Colonic mucosa (tissue), 4 donors: ENCODE data around the gene DLX2. TPM values are rescaled to one million over a fixed set of nuclear protein-coding genes. Genes with fewer than 3 reads are reported as not detected.
A peak's percentile ranks its signal among the peaks of the same experiment; 100 is the strongest.

Source experiments
- DNase-seq: peaks from one replicate; pipeline ENCODE4 v3.0.0-alpha.2; 2020
- H3K27ac ChIP-seq: fragments of 200-600 bp; one replicate; pipeline ENCODE4 v1.8.0; 2021
- H3K27me3 ChIP-seq: fragments of 200-600 bp; one replicate; pipeline ENCODE4 v1.8.0; 2021
- H3K36me3 ChIP-seq: fragments of 200-600 bp; one replicate; pipeline ENCODE4 v1.8.0; 2021
- H3K4me1 ChIP-seq: fragments of 200-600 bp; one replicate; pipeline ENCODE4 v1.8.0; 2021; ENCODE audit warnings: mild to moderate bottlenecking
- H3K4me3 ChIP-seq: fragments of 200-600 bp; one replicate; pipeline ENCODE4 v1.8.0; 2021
- H3K9ac ChIP-seq, 2 donors: one replicate each; pipeline ENCODE4 v1.7.0; 2013; ENCODE audit warnings: control low read depth in 2 of 2, low read depth in 2 of 2, low read length in 2 of 2
- H3K9me3 ChIP-seq: fragments of 200-600 bp; one replicate; pipeline ENCODE4 v1.8.0; 2021
- intact Hi-C: fragments of 100-400 bp; cut with DNase I; formaldehyde crosslinking; loops from one replicate; pipeline ENCODE4 v1.14.1; 2022
- total RNA-seq, 2 donors: library from RNA; stranded (reverse); fragmentation: NEBNext Ultra II Directional in 1 of 2; extraction: Animal tissue kit (Norgen Biotek cat#: 25700) in 1 of 2; gene quantifications; one replicate each; pipeline ENCODE4 v1.2.1, GENCODE V29; 2021
- TF ChIP-seq, protein P1 (sequence below): fragments of 200-600 bp; IDR thresholded peaks from one replicate; pipeline ENCODE4 v1.8.0; 2022; ENCODE audit warnings: antibody characterized with exemption, mild to moderate bottlenecking
- donor health status: healthy.
- donor health status: DM: no; HTN: no; CAD: no.
- donor health status: DM: no; HTN: no; CAD: no.

DLX2 gene
- total RNA-seq, 2 donors from 2014 or later, result not detected

DNA sequence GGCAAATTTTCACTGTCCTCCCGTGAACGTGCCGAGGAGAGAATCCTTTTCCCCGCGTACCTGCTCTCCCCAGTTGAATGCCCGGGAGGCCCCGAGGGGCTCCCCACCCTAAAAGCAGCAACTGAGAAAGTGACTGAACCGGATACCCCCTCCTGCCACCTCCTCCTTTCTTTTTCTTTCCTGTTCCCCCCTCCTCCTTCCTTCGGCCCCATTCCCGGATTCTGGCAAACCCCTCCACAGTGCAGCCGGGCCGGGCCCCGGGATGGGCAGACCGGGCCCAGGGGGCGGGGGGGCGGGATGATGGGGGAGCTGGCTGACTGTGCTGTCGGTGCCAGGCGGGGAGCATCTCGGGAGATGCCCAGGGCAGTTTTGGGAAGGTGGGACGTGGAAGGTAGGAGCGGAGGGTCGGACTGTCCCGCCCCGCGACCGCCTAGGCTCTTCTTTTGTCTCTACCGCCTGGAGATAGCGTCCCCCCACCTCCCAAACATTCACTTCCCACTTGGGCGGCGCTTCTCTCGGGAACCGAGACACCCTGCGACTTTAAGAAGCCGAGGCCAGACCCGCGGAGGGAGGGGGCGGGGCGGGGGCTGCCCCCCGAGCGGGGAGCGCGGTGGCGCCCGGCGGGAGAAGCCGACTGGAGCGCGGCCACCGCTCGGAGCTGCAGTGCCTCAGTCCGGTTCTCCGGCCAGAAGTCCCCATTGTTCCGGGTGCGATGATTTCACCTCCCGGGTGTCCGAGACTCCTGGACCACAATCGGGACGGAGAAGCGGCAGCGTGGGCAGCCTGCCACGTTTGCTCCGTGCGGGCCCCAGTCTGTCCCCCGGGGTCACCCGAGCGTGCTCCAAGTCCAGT, 8.2 kb downstream of the DLX2 start:
- intact Hi-C loops, result no loop called here
- H3K27ac ChIP-seq, result no peak overlapping the region
- TF ChIP-seq, protein P1, sequence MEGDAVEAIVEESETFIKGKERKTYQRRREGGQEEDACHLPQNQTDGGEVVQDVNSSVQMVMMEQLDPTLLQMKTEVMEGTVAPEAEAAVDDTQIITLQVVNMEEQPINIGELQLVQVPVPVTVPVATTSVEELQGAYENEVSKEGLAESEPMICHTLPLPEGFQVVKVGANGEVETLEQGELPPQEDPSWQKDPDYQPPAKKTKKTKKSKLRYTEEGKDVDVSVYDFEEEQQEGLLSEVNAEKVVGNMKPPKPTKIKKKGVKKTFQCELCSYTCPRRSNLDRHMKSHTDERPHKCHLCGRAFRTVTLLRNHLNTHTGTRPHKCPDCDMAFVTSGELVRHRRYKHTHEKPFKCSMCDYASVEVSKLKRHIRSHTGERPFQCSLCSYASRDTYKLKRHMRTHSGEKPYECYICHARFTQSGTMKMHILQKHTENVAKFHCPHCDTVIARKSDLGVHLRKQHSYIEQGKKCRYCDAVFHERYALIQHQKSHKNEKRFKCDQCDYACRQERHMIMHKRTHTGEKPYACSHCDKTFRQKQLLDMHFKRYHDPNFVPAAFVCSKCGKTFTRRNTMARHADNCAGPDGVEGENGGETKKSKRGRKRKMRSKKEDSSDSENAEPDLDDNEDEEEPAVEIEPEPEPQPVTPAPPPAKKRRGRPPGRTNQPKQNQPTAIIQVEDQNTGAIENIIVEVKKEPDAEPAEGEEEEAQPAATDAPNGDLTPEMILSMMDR, result no peak
- H3K36me3 ChIP-seq, result no peaks in the 10 kb centered on the region
- peak overlapping the region in 1 of 2 donors; percentile 24 for H3K9ac ChIP-seq
- peaks cover 25% of the 10 kb centered on the region for H3K4me1 ChIP-seq
- no peak for DNase-seq
- peaks cover 100% of the 10 kb centered on the region for H3K27me3 ChIP-seq
- H3K9me3 ChIP-seq, result no peaks in the 10 kb centered on the region
- H3K4me3 ChIP-seq, result peak overlapping the region; percentile 30

- no peak overlapping the region for H3K27ac ChIP-seq
- H3K9ac ChIP-seq, result no peak overlapping the region
- peaks cover 19% of the 10 kb centered on the region for H3K4me1 ChIP-seq
- TF ChIP-seq, protein P1, result no peak
- peaks cover 100% of the 10 kb centered on the region for H3K27me3 ChIP-seq
- no peak overlapping the region for H3K4me3 ChIP-seq
- no peak for DNase-seq
- no peaks in the 10 kb centered on the region for H3K36me3 ChIP-seq
- intact Hi-C loops, result no loop called here
- H3K9me3 ChIP-seq, result no peaks in the 10 kb centered on the region
Observed at GRCh38 chr2:172093416-172094293, 9.0 kb downstream of the DLX2 start.

DNA sequence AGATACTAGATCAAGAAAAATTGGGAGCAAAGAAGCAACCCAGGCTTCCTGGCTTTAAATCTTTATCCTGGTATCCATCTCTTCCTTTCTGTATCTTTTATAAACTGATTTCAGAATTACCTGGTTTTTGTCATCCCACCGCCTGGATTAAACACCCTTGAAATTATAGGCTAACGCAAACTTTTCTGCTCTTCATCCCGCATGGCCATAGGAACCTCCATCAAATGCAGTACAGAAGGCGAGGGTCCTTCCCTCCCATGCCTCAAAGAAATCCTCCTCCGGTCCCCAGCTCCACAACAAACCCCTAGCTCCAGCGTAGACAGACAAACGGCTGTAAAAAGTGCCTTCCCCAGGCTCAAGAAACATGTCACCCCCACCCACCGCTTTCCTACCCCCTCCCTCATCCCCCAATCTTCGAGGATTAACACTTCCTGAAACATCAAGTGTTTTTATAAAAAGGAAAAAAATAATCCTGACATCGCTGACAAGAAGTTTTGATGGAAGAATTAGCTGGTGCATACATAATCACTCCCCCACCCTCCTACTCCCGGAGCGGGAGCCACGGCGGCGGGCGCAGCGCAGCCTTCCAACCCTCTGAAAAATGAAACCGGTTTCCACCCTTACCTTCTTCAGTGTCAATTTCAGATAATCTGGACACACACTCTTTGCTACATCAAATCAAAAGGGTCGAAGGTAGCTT, 9.8 kb downstream of the DLX2 start:
- Histone ChIP-seq H3K4me1 (peaks cover 18% of the 10 kb centered on the region), H3K9me3 (no peaks in the 10 kb centered on the region), H3K9ac (no peak overlapping the region), H3K4me3 (no peak overlapping the region), H3K36me3 (no peaks in the 10 kb centered on the region), H3K27me3 (peaks cover 100% of the 10 kb centered on the region), H3K27ac (no peak overlapping the region)
- TF ChIP-seq, protein P1, result no peak
- DNase-seq, result no peak
- intact Hi-C loops, result no loop called here

DNA sequence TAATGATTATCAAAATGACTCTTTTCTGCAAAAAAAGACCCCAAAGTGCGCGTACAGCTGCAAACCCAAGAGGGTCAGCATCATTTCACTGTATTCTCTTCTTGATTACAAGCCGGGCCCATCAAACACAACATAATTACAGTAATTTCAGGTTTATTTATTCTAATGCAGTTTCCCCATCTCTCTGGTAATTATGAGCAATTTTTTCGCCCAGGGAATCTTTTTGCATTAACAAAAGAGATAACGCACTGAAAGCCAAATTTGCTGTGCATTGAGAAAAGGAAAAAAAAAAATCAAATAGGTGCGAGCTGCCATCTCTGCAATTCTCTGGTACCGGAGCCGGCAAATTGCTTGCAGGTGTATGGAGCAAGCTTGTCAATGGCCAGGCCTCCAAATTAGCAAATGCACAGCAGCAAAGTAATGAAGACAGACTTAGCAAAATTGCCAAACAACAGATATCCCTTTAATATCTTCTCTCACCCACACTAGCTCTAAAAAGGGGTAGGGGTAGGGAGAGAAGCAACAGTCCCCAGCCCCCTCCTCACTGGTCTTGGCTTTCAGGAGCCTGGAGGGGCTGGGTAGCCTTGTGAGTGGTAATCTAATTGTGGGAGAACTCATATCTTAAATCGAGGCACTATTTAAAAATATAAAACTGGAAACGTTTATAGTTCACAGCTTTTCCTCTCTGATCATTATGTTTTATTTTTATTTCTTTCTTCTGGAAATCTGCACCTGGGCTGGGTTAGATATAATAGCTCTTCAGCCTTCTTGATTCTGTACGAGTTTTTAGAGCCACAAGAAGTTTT, 10.7 kb downstream of the DLX2 start:
- no peak overlapping the region for H3K9ac ChIP-seq
- no peaks in the 10 kb centered on the region for H3K36me3 ChIP-seq
- H3K27ac ChIP-seq, result no peak overlapping the region
- TF ChIP-seq, protein P1, result no peak
- peaks cover 100% of the 10 kb centered on the region for H3K27me3 ChIP-seq
- H3K4me1 ChIP-seq, result peaks cover 18% of the 10 kb centered on the region
- H3K4me3 ChIP-seq, result no peak overlapping the region
- no peak for DNase-seq
- H3K9me3 ChIP-seq, result no peaks in the 10 kb centered on the region
- intact Hi-C loops, result no loop called here
